ENCODE measurements around the gene ACP7.

ACP7 gene

DNA sequence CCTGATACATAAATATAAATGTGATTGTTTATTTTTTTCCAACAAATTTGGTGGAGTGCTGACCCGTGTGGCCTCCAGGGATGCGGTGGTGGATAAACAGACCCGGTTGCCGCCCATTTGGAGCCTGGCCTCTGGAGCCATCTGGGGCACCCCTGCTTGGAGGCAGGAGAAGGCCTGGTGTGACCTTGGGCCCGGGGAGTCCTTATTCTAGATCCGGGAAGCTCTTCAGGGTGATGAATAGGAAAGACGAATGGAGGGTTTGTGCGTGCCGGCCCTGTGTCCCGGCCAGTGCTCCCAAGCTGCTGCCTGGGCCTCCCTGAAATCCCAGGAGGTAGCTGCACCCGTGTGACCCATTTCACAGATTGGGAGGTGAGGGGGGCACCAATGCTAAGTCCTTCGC is 53.0 kb downstream of the ACP7 start:
- no peaks in the 10 kb centered on the region for H3K9me3 ChIP-seq (ENCODE audit: insufficient read depth, low read length)
- no peak overlapping the region for H2AFZ ChIP-seq (ENCODE audit: low read depth, low read length, severe bottlenecking)
- TF ChIP-seq EZH2phosphoT487 (conservative IDR thresholded peaks at IDR 0.05; ENCODE audit: low read length) = no peak
- TF ChIP-seq, protein P1, sequence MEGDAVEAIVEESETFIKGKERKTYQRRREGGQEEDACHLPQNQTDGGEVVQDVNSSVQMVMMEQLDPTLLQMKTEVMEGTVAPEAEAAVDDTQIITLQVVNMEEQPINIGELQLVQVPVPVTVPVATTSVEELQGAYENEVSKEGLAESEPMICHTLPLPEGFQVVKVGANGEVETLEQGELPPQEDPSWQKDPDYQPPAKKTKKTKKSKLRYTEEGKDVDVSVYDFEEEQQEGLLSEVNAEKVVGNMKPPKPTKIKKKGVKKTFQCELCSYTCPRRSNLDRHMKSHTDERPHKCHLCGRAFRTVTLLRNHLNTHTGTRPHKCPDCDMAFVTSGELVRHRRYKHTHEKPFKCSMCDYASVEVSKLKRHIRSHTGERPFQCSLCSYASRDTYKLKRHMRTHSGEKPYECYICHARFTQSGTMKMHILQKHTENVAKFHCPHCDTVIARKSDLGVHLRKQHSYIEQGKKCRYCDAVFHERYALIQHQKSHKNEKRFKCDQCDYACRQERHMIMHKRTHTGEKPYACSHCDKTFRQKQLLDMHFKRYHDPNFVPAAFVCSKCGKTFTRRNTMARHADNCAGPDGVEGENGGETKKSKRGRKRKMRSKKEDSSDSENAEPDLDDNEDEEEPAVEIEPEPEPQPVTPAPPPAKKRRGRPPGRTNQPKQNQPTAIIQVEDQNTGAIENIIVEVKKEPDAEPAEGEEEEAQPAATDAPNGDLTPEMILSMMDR (IDR thresholded peaks at IDR 0.05; ENCODE audit: insufficient read depth, low read length, poor library complexity, severe bottlenecking) = no peak
- no peaks in the 10 kb centered on the region for H3K36me3 ChIP-seq (ENCODE audit: low read length)
- no peak overlapping the region for H3K4me2 ChIP-seq (ENCODE audit: low read depth, low read length, poor library complexity, severe bottlenecking)
- no peaks in the 10 kb centered on the region for H3K9me2 ChIP-seq (replicated peaks; ENCODE audit: insufficient read depth, low read length)
- H3K9ac ChIP-seq (ENCODE audit: low read length) = no peak overlapping the region
- no peak overlapping the region for H3K27ac ChIP-seq (ENCODE audit: low read depth, low read length)
- H3F3A ChIP-seq (ENCODE audit: insufficient read depth) = no peaks in the 10 kb centered on the region
- no peaks in the 10 kb centered on the region for H4K20me1 ChIP-seq (ENCODE audit: low read depth, low read length)
- H3K27me3 ChIP-seq (ENCODE audit: low read length) = no peaks in the 10 kb centered on the region
- H3K79me2 ChIP-seq (ENCODE audit: insufficient read depth, low read length) = no peaks in the 10 kb centered on the region
- no peak overlapping the region for H3K4me3 ChIP-seq (ENCODE audit: insufficient read depth, low read length, poor library complexity, severe bottlenecking)

DNA sequence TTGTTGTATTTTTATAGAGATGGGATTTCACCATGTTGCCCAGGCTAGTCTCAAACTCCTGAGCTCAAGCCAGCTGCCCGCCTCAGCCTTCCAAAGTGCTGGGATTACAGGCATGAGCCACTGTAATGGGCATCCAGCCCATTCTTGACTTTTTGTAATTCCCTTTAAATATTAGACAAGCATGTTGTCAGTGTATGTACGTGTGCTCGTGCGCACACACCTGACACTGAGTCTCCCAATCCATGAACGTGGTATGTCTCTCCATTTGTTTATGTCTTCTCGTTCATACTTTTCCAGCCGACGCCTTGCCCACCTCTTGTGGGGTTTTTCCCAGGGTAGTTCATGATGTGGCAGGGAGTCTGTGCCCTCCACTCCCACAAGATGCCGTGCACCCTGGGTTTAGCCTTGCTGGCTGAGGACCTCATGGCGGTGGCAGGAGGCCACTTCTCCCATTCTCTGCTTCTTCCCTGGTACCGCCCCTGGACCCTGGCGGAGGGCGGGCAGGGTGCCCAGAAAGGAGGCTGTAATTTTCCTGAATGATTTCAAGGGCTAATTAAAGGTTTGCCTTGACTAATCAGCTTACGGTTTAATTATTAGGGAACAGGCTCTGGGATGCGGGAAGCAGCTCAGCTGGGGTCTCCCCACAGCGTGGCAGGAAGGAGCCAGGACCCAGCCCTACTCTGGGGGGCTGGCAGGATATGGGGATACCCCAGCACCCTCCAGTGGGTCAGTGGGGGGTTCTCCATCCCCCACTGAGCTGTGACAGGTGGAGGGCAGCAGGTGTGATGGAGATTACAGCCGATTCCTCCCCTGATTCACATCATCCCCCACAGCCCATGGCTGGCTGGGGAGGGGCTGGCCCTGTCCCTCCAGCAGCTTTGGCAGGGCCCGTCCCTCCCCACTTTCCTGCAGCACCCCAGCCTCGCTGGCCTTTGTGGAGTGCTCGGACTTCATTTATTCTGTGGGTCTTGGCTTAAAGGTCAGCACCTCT is 54.3 kb downstream of the ACP7 start:
- no peak for TF ChIP-seq EZH2phosphoT487 (conservative IDR thresholded peaks at IDR 0.05; ENCODE audit: low read length)
- Histone ChIP-seq H2AFZ (ENCODE audit: low read depth, low read length, severe bottlenecking) (no peak overlapping the region), H3K27ac (ENCODE audit: low read depth, low read length) (no peak overlapping the region), H3K9me2 (replicated peaks; ENCODE audit: insufficient read depth, low read length) (no peaks in the 10 kb centered on the region), H3K9ac (ENCODE audit: low read length) (no peak overlapping the region), H3K36me3 (ENCODE audit: low read length) (no peaks in the 10 kb centered on the region), H3F3A (ENCODE audit: insufficient read depth) (no peaks in the 10 kb centered on the region), H3K27me3 (ENCODE audit: low read length) (no peaks in the 10 kb centered on the region), H4K20me1 (ENCODE audit: low read depth, low read length) (no peaks in the 10 kb centered on the region), H3K4me2 (ENCODE audit: low read depth, low read length, poor library complexity, severe bottlenecking) (no peak overlapping the region), H3K4me3 (ENCODE audit: insufficient read depth, low read length, poor library complexity, severe bottlenecking) (no peak overlapping the region), H3K9me3 (ENCODE audit: insufficient read depth, low read length) (no peaks in the 10 kb centered on the region), H3K79me2 (ENCODE audit: insufficient read depth, low read length) (no peaks in the 10 kb centered on the region)

DNA sequence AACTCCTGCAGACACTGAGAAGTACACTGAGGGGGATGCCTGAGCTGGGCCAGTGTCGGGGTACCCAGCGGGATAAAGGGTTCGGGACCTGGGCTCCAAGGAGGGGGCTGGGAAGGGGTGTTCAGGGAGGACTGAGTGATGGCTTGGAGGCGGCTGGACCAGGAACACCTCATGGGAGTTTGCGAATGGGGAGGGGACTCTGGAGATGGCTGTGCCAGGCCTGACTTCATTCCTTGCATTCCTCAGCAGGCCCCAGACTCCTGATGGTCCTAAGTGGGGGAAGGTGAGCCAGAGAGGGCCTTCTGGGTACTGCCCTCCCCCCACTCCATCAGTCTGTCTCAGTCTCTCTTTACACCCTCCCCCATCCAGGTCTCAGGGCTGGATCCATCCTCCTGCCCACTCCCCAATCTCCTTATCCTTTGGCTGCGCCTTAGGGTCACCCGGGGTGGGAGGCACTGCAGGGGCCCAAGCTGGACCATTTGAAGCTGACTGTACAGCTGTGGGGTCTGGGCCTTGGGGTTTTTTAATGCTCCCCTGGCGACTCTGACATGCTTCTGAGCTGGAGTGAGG is 55.2 kb downstream of the ACP7 start:
- Histone ChIP-seq H3K79me2 (ENCODE audit: insufficient read depth, low read length) (no peaks in the 10 kb centered on the region), H3K27ac (ENCODE audit: low read depth, low read length) (no peak overlapping the region), H2AFZ (ENCODE audit: low read depth, low read length, severe bottlenecking) (no peak overlapping the region), H3K9me3 (ENCODE audit: insufficient read depth, low read length) (no peaks in the 10 kb centered on the region), H3K27me3 (ENCODE audit: low read length) (no peaks in the 10 kb centered on the region), H3K36me3 (ENCODE audit: low read length) (no peaks in the 10 kb centered on the region), H3K9me2 (replicated peaks; ENCODE audit: insufficient read depth, low read length) (no peaks in the 10 kb centered on the region), H4K20me1 (ENCODE audit: low read depth, low read length) (no peaks in the 10 kb centered on the region), H3K4me2 (ENCODE audit: low read depth, low read length, poor library complexity, severe bottlenecking) (no peak overlapping the region), H3K4me3 (ENCODE audit: insufficient read depth, low read length, poor library complexity, severe bottlenecking) (no peak overlapping the region), H3F3A (ENCODE audit: insufficient read depth) (no peaks in the 10 kb centered on the region), H3K9ac (ENCODE audit: low read length) (no peak overlapping the region)
- TF ChIP-seq EZH2phosphoT487 (conservative IDR thresholded peaks at IDR 0.05; ENCODE audit: low read length) = no peak
- TF ChIP-seq, protein P1 (IDR thresholded peaks at IDR 0.05; ENCODE audit: insufficient read depth, low read length, poor library complexity, severe bottlenecking) = no peak
